DMS153 treated with DMSO at 0.1 percent for 48 hours (cell line): ENCODE results near the gene SLC22A13.
"Not testable (repeated sequence)": the region's sequence is repeated elsewhere in the genome, so short reads cannot be mapped to it uniquely, and the experiment has no call there.

Experiments
- DNase-seq: peaks from one replicate; lab custom pipeline; 2025; ENCODE audit not compliant: unreplicated experiment; lab: John Stamatoyannopoulos, UW

SLC22A13 gene

DNA sequence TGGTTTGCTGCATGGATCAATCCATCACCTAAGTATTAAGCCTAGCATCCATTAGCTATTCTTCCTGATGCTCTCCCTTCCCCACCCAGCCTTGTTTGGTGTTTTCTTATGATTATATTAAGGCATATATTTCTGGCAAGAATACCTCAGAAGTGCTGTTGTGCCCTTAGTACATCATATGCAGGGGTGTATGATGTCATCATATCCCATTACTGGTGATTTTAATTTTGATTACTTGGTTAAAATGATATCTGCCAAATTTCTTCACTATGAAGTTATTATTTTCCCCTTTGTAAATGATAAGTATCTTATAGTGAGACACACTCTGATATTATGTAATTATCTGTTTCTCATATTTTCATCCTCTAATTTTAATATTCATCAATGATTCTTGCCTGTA, 31.9 kb downstream of the SLC22A13 start:
- no peak for DNase-seq

DNA sequence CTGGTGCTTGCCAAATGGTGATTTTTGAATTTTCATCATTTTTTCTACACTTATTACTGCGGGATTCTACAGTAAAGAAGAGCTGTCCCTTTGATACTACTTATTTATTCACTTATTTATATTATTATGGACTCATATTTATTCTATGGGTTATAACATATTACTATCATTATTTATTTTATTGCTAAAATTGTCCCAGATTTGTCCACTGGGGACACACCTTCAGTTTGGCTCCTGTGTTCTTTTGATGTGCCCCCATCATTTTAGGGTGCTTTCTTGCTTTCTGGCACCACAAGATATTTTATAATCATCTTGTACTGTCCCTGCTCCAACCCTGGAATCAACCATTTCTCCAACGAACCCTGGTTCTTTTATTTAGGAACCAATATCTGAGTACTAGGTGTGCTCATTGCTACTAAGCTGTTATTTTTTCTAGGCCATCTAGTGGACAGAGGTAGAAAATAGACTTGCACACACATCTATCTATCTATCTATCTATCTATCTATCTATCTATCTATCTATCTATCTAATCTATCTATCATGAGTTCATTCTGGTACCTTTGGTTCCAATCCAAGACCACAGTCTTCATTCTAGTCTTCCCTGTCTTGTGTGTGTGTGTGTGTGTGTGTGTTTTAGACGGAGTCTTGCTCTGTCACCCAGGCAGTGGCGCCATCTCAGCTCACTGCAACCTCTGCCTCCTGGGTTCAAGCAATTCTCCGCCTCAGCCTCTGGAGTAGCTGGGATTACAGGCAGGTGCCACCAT, 32.5 kb downstream of the SLC22A13 start:
- no peak for DNase-seq

DNA sequence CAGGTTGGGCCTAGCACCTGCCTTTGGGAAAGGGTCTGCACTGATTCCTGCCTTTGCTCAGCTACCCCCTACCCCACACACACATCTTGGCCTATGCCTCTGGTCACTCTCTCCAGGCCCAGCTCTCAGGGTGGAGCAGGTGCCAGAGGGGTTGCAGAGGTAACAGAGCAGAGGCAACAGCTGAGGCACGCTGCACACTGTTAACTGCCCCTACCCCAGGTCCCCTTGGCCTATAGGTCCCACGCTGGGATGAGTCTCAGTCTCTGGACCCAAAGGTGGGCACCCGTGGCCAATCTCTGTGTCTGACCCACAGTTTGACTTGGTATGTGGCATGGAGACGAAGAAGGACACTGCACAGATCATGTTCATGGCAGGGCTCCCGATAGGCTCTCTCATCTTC, 41.3 kb downstream of the SLC22A13 start:
- DNase-seq: no peak

DNA sequence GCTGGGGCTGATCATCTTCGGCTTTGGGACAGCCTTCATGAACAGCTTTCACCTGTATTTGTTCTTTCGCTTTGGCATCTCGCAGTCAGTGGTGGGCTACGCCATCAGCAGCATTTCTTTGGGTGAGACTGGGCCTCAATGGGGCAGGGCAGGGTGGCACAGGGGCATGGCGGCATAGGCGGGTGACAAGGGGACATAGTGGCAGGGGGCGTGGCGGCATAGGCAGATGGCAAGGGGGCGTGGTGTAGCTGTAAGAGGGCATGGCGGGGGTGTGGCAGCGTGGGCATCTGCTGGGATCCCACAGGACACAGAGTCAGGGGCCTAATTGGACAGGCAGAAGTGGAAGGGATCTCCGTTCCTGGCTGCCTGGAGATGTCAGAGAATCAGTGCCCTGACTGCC, 42.0 kb downstream of the SLC22A13 start:
- DNase-seq: no peak

DNA sequence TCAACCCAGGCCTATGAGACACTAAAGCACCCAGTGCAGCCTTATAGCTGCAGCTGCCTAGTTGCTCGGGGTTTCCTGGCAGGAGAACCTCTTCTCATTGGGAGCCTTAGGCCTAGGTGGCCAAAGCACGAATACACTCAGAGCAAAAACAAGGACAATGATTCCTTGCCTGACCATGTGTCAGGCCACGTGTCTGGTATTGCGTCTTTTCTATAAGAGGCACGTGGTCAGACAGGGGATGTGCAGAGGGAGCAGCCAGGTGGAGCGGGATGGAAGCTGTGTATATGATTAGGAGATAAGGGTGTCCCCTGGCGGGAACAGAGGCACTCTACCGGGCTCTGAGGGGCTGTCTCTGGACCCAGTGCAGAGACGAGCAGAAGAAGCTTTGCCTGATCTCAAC, 42.8 kb downstream of the SLC22A13 start:
- DNase-seq: no peak

DNA sequence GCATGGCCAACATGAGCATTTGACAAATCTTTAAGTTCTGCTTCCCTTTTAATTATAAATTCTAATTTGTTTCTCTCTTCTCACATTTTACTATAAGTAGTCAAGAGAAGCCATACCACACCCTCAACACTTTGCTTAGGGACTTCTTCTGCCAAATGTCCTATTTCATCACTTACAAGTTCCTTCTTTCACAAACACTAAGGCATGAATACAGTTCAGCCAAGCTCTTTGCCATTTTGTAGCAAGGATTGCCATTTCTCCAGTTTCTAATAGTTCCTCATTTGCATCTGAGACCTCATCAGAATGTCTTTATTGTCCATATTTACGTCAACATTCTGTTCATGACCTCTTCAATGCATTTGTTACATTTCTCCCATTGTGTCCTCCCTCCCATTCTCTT, 45.9 kb downstream of the SLC22A13 start:
- no peak for DNase-seq

DNA sequence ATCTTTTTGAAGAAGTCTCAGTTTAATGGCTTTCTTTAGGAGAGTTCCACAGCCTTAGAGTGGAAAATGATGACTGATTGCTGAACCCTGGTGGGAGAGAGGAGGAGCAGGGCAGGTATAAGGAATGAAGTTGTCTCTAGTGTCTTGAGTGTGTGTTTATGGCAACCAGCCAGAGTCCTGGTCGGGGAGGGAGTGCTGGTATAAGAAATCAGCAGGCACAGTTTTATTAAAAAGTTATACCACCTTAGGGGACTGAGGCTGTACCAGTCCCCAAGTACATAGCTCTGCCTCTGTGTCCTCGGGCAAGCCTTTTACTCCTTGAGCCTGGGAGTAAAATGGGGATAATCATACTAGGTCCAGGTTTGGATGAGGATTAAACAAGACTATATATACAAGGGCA, 46.3 kb downstream of the SLC22A13 start:
- DNase-seq: no peak

DNA sequence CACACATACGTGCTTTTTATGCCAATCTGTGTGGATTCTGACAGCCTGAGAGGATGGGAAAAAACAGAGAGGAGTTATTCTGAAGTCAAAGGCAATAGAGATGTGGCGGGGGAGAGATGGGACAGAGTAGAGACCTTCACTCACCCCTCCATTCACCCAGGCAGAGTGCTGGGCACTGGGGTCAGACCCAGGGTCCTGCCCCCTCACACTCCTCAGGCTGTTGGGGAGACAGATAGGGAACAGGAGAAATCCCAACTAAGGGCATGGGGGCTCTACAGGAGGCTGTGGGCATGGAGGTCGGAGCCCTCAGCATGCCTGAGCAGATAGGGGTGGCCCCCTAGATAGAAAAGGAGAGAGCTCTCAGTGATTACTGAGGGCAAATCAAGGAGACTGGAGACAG, 46.7 kb downstream of the SLC22A13 start:
- no peak for DNase-seq

DNA sequence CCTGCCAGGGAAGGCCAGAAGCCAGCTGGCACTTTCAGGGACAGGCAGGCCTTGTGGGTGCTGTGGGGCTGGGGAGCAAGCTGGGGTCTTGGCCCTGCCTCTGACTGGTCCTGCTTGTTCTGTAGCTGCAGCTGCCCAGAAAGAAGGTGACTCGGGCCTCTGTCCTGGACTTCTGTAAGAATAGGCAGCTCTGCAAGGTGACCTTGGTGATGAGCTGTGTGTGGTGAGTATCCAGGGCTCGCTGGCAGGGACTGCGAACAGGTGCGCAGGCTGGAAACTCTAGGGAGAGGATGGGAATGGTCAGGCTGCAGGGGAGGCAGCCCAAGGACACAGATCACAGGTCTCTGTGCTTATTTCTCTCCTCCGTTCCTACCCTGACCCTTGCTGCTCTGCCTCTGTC, 47.7 kb downstream of the SLC22A13 start:
- no peak for DNase-seq

DNA sequence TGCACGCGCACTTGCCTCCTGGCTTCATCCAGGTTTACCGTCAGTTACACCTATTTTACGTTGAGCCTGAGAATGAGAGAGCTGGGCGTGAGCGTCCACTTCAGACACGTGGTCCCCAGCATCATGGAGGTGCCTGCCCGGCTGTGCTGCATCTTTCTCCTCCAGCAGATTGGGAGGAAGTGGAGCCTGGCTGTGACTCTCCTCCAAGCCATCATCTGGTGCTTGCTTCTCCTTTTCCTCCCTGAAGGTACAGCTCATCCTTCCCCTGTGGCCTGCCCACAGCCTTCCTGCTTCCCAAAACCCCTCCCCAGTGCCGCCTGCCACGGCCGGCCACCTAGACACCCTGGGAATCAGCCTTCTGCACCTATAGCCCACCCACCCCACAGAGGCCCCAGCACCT, 48.1 kb downstream of the SLC22A13 start:
- DNase-seq: no peak

DNA sequence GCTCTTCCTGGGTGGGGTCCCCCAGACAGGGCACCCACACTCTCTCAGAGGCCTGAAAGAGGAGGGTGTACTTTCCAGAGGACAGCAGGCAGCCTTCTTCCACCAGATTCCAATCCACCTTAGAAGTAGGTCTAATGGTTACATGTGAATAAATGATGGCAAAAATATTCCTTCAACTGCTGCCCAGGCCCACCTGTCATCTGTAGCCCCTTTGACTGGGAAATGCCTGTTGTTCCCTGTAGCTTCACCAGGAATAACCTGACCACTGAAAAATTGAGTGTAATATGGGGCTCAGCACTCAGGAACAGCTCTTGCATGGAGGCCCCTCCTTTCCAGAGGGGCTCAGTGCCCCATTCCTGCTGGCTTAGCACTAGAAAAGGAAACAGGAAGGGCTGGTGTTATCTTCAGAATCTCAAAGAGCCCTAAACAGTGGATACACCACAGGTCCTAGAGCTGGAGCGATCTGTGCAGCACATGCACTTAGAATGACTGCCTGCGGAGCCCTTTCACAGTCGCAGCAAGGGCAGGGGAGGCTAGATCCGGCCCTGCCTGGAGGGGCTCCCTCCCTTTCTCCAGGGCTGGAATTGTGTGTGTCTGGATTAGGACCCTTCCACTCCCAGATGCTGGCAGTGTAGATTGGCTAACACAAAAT, 48.6 kb downstream of the SLC22A13 start:
- DNase-seq: no peak

DNA sequence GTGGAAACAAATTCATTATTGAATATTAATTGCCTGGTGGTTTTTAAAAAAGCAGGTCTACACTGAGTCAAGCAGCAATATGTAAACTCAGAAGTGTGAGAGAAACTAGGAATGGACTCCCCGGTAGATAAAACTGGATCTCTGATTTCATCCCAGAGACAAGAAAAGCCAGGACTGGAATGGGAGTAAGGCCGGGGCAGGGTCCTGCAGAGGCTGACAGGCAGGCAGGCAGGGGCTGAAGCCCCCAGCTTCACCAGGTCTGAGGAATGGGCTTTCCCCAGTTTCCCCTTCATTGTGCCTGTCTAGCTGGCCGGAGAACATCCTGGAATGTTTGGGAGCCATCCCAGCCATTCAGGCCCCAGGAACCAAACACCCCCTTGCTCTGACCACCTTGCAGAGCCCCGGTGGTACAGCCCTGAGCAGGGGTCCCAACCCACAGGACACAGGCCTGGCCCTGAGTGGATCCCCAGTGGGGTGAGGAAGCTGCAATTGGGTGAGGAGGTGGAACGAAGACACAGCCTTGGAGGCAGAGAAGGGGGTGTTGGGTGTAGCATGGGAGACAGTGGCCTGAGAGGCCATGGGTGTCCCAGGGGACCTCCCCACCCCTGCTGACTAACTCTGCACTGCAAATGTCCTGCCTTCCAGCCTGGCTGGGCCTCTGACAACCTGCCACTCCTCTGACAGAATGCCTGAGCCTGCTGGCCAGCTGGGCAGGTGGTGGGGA, 49.3 kb downstream of the SLC22A13 start:
- DNase-seq: no peak

DNA sequence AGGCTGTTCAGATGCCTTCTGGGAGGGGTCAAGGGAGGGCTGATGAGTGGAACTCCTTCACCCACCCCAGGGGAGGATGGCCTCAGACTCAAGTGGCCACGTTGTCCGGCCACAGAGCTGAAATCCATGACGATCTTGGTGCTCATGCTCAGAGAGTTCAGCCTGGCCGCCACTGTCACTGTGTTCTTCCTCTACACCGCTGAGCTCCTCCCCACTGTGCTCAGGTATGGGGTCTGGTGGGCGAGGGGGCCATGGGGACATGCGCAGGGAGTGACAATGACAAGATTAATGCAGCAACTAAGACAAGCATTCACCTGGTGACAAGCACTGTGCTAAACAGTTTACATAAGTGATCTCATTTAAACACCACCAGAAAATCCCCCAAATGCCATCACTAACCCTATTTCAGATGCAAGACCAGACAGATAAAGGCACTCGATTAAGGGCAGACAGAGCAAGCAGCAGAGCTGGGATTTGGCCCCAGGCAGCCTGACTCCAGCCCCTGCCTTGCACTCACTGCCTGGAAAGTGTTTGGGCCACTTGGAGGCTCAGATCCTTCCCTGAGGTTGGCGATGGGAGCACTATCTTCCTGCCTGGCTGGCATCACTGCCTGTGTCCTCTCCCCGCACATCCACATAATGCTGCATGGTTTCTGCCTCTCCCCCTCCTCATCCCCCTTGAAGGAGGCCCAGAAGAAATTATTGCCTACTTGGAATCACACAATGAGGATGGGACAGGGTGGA, 50.0 kb downstream of the SLC22A13 start:
- no peak for DNase-seq

DNA sequence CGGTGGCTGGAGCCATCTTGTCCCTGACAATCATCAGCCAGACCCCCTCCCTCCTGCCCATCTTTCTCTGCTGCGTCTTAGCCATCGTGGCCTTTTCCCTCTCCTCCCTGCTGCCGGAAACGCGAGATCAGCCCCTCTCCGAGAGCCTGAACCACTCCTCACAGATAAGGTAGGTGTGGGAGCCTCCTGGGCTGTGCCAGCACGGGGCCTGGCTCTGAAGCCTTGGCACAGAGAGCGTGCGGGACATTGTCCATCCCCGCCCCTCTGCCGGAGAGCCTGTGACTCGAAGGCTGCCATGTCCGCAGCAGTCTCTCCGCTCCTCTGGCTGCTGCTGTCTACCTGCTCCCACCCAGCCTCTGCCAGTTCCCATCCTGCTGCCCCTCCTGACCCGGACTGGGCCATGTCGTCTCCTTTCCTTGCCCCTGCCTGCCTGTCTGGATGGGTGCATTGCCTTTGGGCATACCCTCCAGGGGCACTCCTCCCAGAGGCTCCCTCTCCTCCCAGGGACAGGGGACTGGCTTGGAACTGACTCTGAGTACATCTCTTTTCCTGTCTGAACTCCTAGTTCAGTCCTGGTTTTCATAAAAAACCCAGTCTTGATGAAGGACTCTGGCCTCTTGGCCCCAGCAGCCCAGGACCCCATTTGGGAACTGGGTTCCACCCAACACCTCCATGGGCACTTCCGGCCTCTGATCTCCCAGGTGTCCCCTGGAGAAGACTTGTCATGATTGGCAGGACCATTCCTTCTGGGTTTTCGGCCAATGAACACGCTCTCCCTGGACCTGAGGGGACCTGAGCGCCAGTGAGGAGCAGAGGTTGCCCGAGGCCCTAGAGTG, 51.0 kb downstream of the SLC22A13 start:
- DNase-seq: no peak

DNA sequence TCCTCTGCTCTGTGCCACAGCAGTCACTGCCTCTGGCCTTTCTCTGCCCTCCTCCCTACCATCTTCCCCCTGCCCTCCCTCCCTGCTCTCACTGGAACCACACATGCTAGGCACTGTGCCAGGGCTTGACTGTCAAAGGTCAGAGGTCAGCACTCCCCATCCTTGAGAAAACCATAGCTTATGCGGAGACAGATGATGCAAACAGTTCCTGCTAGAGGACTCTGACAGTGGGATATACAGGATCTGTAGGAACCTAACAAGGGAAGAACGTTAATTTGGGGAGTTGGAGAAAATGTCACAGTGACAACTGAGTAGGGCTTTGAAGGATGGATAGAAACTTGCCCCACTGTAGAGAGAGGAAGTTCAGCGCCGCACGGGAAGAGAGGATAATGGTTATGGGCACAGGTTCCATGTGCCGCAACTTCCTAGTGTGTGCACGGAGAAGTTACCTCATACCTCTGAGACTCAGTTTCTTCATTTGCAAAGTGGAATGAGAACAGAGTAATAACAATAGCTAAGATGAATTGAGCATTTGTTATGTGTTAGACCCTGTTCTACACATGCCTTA, 51.7 kb downstream of the SLC22A13 start:
- DNase-seq: no peak

DNA sequence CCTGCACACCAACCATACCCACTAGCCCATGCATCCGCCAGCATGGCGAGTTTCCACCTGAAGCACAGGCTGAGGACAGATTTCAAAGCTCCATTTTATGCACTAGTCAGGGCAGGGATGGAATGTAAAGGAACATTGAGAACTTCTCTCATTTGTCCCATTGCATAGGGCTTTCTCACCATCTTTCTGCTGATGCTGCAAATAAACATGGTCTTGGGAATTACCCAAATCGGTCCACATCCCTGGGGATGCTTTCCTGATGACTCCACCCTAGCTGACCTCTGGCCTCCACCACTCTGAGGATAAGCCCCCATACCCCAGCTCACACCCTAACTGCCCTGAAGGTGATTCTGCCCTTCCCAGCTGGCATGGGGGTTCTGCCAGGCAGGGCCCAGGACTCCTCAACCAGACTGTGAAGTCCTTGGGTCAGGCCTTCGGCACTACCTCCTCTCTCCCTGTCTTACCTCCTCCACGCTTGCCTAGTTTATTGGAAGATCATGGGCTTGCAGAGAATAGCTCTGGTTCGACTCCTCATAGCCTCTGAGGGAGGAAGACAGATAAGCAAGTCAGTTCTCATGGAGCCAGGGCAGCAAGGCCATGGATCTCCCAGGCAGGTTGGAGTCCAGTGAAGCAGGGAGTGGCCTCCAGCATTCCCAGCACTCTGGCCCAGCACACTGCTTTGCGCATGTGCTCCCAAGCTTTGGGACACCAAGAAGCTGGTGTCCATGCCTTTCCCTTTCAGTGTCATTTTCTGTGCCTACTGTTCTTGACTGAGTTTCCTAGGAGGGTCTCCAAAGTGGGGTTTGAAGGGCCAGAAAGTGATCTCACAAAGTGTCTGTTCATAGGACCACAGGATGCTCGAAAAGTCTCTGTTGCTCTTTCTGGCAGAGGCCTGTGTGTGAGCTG, 53.4 kb downstream of the SLC22A13 start:
- DNase-seq: no peak

DNA sequence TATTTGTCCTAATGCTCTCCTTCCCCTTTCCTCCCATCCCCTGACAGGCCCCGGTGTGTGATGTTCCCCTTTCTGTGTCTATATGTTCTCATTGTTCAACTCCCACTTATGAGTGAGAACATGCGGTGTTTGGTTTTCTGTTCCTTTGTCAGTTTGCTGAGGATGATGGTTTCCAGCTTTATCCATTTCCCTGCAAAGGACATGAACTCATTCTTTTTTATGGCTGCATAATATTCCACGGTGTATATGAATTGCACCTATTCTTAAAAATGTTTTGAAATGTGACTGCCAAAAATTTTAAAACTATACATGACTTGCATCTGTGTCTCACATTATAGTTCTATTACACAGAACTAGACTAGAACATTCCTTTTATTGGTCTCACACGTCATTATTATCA, 55.0 kb downstream of the SLC22A13 start:
- DNase-seq: not testable (repeated sequence)

DNA sequence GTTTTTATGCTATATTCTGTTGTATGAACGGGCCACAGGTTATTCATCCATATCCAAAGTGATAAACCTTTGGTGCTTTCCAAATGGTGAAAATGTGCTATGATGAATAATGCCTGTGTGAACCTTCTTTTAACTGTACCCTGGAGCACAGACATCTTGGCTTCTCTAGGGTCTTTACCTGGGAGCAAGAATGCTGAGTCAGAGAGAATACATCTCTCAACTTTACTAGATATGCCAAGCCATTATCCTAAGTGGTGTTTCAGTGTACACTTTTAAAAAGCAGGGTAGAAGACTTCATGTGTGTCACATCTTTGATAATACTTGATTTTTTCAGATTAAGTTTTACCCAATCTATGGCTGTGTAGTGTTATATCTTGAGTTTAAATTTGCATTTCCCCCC, 57.4 kb downstream of the SLC22A13 start:
- DNase-seq: no peak

DNA sequence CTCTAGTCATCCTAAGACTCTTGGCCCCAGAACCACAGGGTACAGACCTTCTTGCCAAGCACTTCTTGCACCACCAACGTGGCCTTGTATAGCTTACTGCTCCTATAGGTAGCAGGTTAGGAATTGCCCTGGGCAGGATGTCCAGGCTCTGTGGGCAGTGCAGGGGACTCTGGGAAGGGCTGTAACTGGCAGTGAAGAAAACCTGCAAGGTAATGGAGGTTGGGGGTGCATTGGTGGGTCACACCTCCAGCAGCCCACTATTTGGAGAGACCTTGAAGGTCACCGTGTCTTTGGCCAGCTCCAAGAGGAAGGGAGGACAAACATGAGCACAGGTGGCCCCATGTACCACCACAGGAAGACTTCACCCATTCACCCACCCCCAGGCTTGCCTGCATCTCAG, 59.6 kb downstream of the SLC22A13 start:
- DNase-seq: no peak
